GM21737 (cell line): ENCODE results near the gene IVL.

ENCODE experiments used
- ATAC-seq: cut with Tn5 transposase; IDR thresholded peaks from one replicate; pipeline ENCODE4 v1.9.1; 2021; ENCODE audit warnings: mild to moderate bottlenecking, moderate library complexity; ENCODE audit not compliant: unreplicated experiment

Gene IVL, protein sequence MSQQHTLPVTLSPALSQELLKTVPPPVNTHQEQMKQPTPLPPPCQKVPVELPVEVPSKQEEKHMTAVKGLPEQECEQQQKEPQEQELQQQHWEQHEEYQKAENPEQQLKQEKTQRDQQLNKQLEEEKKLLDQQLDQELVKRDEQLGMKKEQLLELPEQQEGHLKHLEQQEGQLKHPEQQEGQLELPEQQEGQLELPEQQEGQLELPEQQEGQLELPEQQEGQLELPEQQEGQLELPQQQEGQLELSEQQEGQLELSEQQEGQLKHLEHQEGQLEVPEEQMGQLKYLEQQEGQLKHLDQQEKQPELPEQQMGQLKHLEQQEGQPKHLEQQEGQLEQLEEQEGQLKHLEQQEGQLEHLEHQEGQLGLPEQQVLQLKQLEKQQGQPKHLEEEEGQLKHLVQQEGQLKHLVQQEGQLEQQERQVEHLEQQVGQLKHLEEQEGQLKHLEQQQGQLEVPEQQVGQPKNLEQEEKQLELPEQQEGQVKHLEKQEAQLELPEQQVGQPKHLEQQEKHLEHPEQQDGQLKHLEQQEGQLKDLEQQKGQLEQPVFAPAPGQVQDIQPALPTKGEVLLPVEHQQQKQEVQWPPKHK

DNA sequence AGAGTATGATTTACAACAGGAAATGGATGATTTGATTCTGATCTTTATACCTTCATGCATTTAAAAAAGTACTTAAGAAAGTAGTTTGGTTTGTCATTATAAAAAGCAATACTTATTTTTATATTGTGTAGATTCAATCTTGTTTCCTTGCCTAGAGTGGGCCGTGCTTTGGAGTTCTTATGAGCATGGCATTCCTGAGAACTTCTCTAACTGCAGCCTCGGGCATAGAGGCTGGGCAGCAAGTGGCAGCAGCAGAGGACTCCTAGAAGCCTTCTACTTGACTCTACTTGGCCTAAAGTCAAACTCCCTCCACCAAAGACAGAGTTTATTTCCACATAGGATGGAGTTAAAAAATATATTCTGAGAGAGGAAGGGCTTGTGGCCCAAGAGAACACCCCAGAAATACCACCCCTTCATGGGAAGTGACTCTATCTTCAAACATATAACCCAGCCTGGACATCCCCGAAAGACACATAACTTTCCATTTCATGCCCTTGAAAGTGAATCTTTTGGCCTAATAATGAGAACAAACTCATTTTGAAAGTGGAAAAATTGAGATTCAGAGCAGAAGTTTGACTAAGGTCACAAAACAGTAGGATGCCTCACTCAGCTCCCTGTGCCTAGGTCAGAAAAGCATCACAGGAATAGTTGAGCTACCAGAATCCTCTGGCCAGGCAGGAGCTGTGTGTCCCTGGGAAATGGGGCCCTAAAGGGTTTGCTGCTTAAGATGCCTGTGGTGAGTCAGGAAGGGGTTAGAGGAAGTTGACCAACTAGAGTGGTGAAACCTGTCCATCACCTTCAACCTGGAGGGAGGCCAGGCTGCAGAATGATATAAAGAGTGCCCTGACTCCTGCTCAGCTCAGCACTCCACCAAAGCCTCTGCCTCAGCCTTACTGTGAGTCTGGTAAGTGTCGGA lies at the start of gene IVL:
Gene IVL (plus strand): TSS at position 861 of the 916 bp plus-strand sequence. CDS start 1,252 bp downstream, outside the sequence.
- no peak for ATAC-seq

DNA sequence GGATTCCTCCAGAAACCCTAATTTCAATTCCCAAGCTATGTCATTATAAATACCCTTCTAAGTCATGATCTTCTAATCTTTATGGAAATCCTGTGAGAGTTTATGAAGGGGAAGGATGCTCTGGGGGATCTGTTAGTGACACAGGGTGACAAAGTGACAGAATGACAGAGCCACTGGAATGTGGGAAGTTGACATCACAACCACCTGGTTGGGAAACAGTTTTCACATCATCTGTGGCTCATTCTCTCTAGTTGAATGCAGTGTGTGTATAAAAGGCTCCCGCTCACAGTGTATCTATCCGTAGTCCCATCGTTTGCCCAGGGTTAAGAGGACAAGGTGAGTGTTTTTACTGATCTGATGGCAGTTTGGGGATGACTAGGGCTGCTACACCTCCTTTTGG lies 48.6 kb upstream of the IVL start, which contains the start of gene LCE7A:
Gene LCE7A (plus strand): TSS at position 301 of the 400 bp plus-strand sequence. CDS start 702 bp downstream, outside the sequence.
- ATAC-seq: no peak

DNA sequence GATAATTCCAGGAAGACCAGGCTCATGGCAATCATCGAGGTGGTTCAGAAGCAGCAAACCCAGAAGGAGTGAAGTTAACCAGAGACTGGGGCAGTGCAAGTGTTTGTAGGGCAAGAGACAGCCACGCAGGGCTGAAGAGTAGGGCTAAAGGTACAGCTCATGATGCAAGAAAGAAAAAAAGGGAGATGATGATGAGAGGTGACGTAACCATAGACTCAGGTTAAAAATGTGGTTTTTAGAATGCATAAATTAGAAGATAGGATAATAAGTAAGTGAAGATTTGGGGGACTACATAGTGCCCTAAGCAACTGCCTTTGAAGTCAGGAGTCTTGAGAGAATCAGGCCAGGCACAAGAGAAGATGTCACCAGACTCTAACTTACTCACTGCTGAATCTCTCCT lies 48.2 kb upstream of the IVL start:
- no peak for ATAC-seq

DNA sequence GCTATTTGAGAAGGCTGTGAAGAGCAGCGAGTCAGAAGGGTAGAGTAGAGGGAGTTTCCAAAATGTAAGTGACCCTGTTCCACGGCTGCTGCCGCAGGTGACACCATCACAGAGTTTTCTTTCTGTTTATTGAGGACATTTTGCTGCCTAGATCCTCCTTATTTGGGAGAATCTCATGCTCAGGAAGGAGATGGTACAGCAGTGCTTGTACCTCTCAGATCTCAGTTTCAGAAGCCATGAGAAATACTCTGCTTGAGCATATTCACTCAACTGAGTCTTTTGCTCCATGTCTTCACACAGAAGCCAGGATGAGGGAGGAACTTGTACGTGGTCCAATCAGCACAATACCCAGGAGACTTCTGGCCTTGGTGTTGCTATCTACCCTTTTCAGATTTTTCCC lies 47.0 kb upstream of the IVL start:
- ATAC-seq: no peak

DNA sequence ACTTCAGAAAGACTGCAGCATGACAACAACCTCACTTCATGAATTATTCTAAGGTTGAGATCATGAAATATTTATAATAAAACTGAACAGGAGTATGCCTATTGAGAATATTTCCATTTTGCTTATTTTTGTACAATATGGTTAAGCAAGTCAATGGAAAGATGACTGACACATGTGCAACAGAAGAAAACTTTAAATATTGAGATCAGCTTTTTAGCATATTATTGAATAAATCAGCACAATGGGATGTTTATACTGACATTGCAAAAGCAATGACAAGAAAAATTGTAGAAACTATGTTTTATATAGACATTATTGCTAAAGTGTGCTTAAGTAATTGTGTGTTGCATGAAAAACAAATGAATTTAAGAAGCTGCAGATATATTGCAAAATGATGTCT lies 43.9 kb upstream of the IVL start:
- ATAC-seq: no peak

DNA sequence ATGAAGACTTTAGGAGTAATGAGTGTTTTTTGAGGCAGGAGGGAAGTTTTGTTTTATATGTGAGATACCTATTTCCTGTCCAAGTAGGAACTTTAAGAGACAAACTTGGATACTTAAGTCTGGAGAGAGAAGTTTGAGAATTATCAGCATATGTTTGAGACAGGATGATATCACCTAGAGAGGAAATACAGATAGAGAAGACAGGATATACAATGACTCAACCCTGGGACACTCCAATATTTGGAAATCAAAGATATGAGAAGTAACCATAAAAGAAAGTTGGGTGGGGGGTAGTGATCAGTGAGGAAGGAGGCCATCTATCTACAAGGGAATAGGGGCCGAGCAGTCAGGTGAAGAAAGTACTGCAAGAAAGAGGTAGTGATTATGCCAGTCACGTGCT lies 42.0 kb upstream of the IVL start:
- no peak for ATAC-seq

DNA sequence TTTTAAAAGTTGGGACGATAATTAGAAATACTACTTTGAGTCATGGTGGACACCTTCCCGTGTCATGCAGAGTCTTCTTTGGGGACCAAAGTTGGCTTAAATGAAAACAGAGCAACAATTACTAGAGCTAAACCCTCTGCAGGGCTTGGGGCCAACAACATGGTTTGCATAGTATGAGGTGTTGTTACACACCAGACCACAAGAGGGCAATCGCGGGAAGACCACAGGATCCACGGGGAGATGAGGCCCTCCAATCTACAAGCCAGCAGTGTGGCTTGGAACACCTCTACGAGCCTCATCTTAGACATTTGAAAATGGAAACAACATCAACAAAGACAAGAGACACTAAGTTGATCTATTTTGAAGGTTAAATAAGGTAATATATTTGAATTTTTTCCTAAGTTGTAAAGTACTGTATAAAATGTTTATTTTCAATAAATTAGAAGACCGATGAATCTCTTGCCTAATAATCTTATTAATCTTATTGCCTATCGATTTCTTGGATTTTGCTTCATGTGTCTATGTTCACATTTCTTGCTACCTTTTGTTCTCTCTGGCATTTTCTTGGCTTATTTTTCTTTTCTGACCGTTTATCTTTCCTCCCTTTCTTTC lies 38.4 kb upstream of the IVL start:
- no peak for ATAC-seq

DNA sequence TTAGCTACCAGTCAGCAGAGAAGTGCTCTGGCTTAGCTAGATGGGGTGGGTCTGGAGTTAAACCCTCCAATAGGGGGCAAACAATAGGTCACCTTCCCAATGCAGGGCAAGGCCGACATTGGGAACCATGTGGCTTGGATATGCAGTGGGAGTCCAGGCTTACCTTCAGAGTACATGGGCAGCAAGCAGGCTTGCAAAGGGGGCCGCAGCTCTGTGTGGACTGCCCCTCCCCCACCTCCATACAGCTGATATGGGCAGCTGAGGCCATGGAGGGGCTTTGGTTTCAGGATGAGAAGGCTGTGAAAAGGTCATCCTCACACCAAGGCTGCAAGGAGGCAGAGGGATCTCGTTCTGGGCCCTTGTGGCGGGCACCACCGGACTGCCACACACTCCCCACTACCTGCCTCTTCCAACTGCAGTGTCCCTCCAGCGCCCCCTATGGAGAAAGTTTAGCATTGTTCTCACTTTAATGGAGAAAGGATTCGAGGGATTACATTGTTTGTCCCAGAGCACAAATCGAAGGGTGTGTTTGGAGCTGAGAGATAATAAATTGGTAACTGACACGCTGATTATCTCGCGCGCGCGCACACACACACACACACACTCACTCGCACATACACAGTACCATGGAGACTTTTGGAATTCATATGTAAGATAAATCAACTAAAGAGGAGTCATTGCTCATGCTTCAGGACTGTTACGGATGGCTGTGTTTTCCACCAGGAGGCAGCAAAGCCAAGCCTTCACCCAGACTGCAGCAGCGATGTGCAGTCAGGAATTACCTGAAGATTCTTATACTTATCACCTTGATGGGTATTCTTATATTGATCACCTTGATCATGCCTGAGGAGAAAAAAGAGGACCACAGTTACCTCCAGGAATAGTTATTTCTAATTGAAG lies 37.3 kb upstream of the IVL start:
- ATAC-seq: no peak

DNA sequence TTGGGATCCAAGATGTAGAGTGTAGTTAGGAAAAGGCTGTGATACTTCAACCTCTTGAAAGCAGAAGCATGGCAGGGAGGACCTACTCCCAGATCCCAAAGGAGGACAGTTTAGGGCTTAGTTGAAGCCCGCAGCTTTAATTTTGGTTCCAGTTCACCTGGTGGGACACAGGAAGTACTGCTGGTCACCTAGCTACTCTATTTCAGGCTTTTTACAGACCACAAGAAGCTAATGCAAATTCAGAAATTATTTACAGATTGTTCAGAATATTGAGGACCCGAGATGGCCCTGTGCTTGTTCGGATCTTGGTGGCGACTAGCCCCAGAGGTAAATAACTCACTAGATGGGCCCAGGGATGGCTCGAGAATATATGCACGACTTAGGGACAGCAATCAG lies 36.6 kb upstream of the IVL start:
- no peak for ATAC-seq

DNA sequence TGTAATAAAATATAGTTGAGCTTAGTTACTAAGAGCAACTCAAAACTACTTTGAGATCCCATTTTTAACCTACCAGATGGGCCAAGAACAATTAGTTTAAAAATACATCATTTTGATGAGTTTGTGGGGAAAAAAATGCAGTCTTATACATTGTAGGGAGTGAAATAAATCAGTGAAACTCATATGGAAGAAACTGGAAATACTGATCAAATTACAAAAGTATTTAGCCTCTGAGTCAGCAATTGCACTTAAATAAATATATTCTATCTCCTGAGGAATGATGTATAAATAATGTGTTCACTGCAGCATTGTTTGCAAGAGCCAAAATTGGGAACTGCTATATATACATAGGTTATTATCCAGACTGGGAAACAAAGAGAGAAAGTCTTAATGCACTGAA lies 34.9 kb upstream of the IVL start:
- ATAC-seq: no peak

DNA sequence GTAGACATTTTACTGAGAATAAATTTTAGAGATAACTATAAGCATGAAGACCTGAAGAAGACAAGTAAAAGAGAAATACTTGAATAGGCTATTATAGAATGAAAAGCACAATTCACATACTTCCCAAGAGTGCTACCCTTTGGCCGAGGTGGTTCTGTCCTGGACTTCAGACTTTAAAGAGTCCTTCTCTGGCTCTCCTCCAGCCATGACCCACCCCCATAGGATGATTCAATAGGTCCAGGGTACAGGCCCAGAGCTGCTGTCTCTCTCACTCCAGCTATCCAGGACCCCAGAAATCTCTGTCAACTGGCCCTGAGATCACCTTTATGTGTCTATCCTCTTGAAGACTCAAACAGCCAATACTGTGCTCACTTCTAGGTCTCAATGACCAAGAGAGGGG lies 31.5 kb upstream of the IVL start:
- ATAC-seq: no peak

DNA sequence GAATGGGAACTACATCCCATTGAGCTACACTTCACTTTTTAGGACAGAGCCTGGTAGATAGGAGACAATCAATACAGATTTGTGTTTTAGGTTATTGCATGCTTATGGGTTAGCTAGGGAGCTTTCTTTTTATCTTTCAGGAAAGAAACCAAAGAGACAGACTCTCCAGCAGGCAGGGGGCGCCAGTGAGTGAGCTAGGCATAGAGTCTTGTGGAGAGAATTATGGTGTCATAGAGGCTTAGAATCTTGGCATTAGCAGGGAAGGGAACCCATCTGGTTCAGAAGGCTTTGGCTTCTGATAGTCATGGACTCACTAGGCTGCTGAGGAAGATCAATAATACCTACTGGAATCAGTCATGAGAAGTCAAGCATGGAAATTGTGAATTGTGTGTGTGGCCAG lies 30.3 kb upstream of the IVL start, which contains the start of gene SMCP:
Gene SMCP (plus strand): TSS at position 281 of the 400 bp plus-strand sequence. CDS start 6,101 bp downstream, outside the sequence.
- no peak for ATAC-seq

DNA sequence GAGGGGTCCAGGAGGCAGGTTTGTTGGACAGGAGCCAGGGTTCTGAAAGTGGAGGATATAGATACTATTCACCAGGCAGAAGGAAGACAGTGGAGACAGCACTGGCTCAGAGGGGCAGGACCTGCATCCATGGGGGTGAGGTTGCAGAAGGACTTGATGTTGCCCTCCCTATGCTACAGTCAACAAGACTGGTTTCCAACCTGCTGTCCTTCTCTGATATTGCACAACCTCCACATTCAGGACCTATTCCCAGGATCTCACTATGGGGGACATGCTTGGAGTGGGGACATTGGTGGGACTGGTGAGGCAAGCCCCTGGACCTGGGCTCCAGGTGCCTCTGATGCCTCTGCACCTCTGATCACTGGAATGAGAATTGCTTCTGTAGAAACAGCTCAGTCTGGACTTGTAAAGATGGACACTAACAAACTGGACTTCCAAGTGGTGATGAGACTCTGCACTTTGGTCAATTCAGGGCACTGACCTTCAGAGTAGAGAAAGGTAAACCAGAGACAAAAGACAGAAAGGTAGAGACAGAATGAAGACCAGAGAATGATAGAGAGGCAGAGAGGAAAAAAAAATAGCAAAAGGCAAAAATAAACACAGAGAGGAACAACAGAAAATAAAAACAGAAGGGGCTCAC lies 28.7 kb upstream of the IVL start:
- ATAC-seq: no peak

DNA sequence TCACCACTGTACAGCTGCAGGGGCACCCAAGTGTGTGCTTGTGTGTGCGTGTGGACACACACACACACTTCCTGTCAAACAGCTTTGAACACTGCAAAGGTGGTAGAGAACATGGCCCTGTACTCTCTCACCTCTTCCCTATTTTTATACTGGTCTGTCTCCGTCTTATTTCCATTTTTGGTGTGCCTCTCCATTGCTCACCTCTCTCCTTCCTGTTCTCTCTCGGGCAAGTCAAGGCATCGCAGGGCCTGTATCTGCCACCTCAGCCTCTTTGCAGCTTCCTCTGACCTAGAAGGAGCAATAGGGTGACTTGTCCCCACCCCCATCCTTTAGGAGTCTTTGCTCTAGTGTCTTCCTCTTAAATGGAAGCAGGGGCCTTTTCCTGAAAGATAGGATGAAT lies 28.0 kb upstream of the IVL start:
- ATAC-seq: no peak

DNA sequence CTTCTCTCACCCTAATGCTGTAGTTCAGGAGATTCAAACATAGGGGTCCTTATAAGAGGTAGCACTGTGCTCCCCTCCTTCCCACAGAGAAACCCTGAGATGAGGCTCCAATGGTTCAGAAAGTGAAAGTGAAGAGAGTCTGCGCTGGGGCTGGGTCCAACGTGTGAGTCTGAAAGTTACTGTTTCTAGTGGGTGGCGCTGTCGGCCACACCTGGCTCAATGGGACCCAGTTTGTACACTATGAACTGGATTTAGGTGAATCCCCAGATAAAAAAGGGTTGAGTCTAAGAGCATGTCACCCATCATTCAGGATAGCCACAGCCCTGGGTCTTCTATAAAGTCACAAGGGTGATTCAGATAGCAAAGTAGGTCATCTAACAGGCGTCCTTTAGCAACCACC lies 27.4 kb upstream of the IVL start:
- ATAC-seq: no peak

DNA sequence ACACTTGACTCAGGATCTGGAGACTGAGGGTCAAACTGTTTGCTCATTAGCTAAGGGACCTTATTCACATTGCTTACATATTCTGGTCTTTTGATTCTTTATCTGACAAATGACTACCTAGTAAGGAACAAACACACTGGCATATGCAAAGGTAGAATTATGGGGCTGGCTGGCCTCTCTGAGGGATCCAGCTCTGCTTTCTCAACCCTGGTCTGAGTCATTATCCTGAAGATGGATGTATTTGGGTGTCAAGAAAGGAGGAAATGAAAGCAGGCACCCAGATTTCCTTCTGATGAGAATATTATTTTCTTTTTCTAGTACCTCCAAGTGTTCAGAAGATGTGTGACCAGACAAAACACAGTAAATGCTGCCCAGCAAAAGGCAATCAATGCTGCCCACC lies 24.3 kb upstream of the IVL start:
- no peak for ATAC-seq

DNA sequence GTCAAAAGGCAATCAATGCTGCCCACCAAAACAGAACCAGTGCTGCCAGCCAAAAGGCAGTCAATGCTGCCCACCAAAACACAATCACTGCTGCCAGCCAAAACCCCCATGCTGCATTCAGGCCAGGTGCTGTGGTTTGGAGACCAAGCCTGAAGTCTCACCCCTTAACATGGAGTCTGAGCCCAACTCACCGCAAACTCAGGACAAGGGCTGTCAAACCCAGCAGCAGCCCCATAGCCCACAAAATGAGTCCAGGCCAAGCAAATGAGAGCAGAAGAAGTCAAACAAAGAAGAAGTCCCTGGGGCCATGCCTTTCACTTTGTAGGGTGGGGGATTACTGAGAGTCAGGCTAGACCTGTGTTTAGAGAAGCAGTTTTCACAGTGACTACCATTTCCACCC lies 23.8 kb upstream of the IVL start:
- no peak for ATAC-seq

DNA sequence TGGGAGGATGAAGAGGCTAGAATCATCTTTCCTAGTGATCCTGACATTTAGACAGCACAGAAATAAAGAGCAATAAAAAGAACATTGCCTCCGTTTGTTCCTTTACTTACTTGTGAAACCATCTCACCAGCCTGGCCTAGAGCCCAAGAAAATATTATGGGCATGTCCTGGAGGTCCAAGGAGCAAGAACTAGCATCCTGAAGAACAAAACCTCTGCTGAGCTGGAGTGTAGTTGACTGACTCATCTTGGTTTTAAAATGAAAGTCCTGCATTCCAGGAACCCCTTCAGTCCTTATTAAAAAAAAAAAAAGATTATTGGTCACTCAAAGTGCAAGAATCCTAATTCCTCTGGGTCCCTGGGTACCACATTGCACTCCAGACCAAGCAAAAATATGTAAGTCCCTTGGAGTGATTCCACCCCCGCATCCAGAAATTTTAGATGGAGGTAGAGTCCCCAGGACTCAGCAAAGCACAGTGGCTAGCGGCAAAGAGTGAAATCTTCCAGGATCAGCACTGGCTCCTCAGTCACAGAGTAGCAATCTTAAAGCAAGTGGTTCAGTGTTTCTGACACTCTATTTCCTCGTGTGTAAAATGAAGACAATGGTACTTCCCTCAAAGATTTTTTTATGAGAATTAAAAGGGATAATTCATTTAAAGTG lies 23.3 kb upstream of the IVL start:
- no peak for ATAC-seq

DNA sequence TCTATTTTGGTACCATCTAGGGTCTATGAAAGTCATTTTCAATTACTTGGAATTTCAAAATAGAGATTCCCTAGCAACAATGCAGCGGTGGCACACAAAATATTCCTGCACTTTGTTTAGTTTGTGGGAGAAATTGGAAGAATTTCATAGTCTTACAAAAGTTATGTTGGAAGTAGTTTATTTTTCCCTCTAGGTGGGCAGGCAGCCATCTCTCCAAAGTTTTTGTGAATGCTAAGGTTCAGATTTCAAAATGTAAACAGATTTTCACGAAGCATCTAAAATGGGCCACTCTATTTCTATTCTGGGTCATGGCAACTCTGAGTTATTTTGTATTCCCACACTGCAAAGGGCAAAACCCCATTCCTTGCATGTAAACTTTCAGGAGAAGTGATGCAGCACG lies 22.3 kb upstream of the IVL start:
- no peak for ATAC-seq
